Tibial nerve (tissue), 4 donors: ENCODE results near the gene PTDSS2.

Experiments
- EP300 ChIP-seq, 2 donors: sonication (generic); formaldehyde crosslinking; IDR thresholded peaks; one replicate each; pipeline ENCODE4 v1.6.1; 2017; ENCODE audit warnings: antibody characterized with exemption in 2 of 2, mild to moderate bottlenecking in 1 of 2
- POLR2A ChIP-seq, 2 donors: fragments of 450-650 bp; IDR thresholded peaks; one replicate each; pipeline ENCODE4 v1.6.1; 2017; ENCODE audit warnings: antibody characterized with exemption in 2 of 2, mild to moderate bottlenecking in 2 of 2, moderate library complexity in 2 of 2
- TF ChIP-seq, protein P1 (sequence below), 5 experiments: fragments of 200-600 bp in 3 of 5; fragments of 450-650 bp in 2 of 5; sonication (generic) in 3 of 5; IDR thresholded peaks; one replicate each; pipeline ENCODE4 v1.5.1; 2016 to 2019; ENCODE audit warnings: antibody characterized with exemption in 5 of 5, mild to moderate bottlenecking in 3 of 5, moderate library complexity in 2 of 5

DNA sequence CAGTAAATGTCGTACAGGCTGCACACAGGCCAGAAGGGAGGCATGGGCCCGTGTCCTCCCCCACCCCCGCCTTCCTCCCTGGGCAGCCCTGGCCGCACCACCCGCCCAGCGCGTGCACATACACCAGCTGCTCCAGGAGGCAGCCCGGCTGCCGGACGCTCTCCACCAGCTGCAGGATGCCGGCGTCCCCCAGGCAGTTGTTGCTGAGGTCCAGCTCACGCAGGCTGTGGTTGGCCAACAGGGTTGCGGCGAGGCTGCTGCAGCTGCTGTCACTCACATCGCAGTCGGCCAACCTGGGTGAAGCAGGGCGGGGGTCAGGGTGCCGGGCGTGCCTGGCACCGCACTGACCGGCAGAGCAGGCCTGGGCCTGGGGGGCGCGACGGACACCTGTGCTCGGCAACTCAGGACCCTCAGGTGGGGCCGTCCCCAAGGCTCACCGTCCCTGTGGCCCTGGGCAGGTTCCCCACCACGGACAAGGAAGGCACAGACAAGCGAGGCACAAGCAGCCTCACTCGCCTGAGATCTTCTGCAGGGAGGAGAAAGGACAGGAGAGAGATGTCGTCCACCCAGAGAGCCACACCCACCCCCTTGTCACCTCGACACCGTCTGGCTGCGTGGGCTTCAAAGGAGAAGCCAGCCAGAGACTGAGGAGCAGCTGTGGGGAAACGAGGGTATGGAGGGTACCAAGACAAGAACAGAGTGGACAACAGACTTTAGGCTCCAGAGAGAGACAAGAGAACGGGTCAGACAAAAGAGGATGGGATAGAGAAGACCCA is 44.9 kb downstream of the PTDSS2 start:
- TF ChIP-seq, protein P1, sequence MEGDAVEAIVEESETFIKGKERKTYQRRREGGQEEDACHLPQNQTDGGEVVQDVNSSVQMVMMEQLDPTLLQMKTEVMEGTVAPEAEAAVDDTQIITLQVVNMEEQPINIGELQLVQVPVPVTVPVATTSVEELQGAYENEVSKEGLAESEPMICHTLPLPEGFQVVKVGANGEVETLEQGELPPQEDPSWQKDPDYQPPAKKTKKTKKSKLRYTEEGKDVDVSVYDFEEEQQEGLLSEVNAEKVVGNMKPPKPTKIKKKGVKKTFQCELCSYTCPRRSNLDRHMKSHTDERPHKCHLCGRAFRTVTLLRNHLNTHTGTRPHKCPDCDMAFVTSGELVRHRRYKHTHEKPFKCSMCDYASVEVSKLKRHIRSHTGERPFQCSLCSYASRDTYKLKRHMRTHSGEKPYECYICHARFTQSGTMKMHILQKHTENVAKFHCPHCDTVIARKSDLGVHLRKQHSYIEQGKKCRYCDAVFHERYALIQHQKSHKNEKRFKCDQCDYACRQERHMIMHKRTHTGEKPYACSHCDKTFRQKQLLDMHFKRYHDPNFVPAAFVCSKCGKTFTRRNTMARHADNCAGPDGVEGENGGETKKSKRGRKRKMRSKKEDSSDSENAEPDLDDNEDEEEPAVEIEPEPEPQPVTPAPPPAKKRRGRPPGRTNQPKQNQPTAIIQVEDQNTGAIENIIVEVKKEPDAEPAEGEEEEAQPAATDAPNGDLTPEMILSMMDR (IDR thresholded peaks at IDR 0.05): no peak
- TF ChIP-seq POLR2A (IDR thresholded peaks at IDR 0.05): no peak
- no peak for TF ChIP-seq EP300 (IDR thresholded peaks at IDR 0.05)
